HepG2 (cell line): ENCODE results near the gene MSMO1. TPM values are rescaled to one million over a fixed set of nuclear protein-coding genes. Genes with fewer than 3 reads are reported as not detected.

Experiments used
- ATAC-seq: fragments of 200-7000 bp; cut with Tn5 transposase; 3 replicates; pipeline ENCODE4 v1.9.1; 2020; ENCODE audit warnings: mild to moderate bottlenecking, moderate library complexity
- BruUV-seq: library from RNA; stranded (reverse); fragments of 400-500 nt; replicated peaks from 2 replicates; lab custom pipeline; 2021; lab: Mats Ljungman, UMichigan
- CTCF ChIA-PET: fragments of 300-600 bp; formaldehyde crosslinking; extraction: SDS; loops from one replicate; lab custom pipeline; 2021; ENCODE audit warnings: low total read pairs, inconsistent platforms, low intra/inter-chr PET ratio; lab: Yijun Ruan, JAX
- POLR2A ChIA-PET: fragments of 350-600 bp; sonication (Branson Sonifier 250); formaldehyde crosslinking; loops from one replicate; lab custom pipeline; 2020; ENCODE audit warnings: antibody characterized with exemption, inconsistent platforms; lab: Yijun Ruan, JAX
- DNase-seq: peaks from one replicate; pipeline ENCODE4 v3.0.0-alpha.2; 2015; ENCODE audit warnings: low spot score
- FAIRE-seq: peaks from 3 replicates; lab custom pipeline; 2011; peaks lifted over from hg19 to GRCh38; lab: Jason Lieb, UNC
- H2AFZ ChIP-seq: one replicate; pipeline ENCODE4 v1.6.1; 2011; ENCODE audit warnings: low read length, inconsistent platforms
- H3K27ac ChIP-seq: fragments of 300-600 bp; 3 replicates; pipeline ENCODE4 v1.8.0; 2011; ENCODE audit warnings: mixed run types, mild to moderate bottlenecking, mixed read lengths, low read length, inconsistent platforms; ENCODE audit not compliant: insufficient read depth; ENCODE audit errors: extremely low read length
- H3K27me3 ChIP-seq, 2 experiments: fragments of 200-600 bp in 1 of 2; 2 replicates in 1 of 2; 3 replicates in 1 of 2; pipeline versions ENCODE4 v1.6.0 to v1.8.0; 2011; ENCODE audit warnings: low read length in 2 of 2, mild to moderate bottlenecking in 2 of 2, moderate library complexity in 2 of 2, inconsistent platforms in 1 of 2; ENCODE audit not compliant: insufficient read depth in 2 of 2, control insufficient read depth in 1 of 2
- H3K36me3 ChIP-seq, 2 experiments: fragments of 200-600 bp in 1 of 2; replicated peaks in 1 of 2; 2 replicates in 1 of 2; 3 replicates in 1 of 2; pipeline versions ENCODE4 v1.5.1 to v1.8.0; 2011; ENCODE audit warnings: low read length in 2 of 2, inconsistent platforms in 1 of 2; ENCODE audit not compliant: insufficient read depth in 2 of 2, control insufficient read depth in 1 of 2
- H3K4me1 ChIP-seq: 2 replicates; pipeline ENCODE4 v1.5.1; 2012; ENCODE audit warnings: low read length, inconsistent platforms; ENCODE audit not compliant: insufficient read depth
- H3K4me2 ChIP-seq: 2 replicates; pipeline ENCODE4 v1.6.0; 2011; ENCODE audit warnings: low read depth, low read length, inconsistent platforms
- H3K4me3 ChIP-seq, 3 experiments: fragments of 200-600 bp in 1 of 3; sonication (generic), shearing (Covaris generic) in 1 of 3; replicated peaks in 1 of 3; 2 replicates each; pipeline ENCODE4 v1.5.1; 2011 to 2016; ENCODE audit warnings: low read length in 3 of 3, inconsistent platforms in 2 of 3, low read depth in 2 of 3, mild to moderate bottlenecking in 2 of 3, control low read depth in 1 of 3, mixed read lengths in 1 of 3; ENCODE audit not compliant: insufficient read depth in 1 of 3
- H3K79me2 ChIP-seq: one replicate; pipeline ENCODE4 v1.6.1; 2011; ENCODE audit warnings: low read length, inconsistent platforms; ENCODE audit not compliant: insufficient read depth
- H3K9ac ChIP-seq: 2 replicates; pipeline ENCODE4 v1.6.0; 2011; ENCODE audit warnings: mild to moderate bottlenecking, low read depth, low read length, inconsistent platforms; ENCODE audit not compliant: insufficient read depth
- H3K9me3 ChIP-seq: 2 replicates; pipeline ENCODE4 v1.5.1; 2012; ENCODE audit warnings: mild to moderate bottlenecking, low read length
- H4K20me1 ChIP-seq: 2 replicates; pipeline ENCODE4 v1.6.0; 2011; ENCODE audit warnings: inconsistent platforms, mild to moderate bottlenecking, low read length, moderate library complexity; ENCODE audit not compliant: insufficient read depth
- AKNA ChIP-seq: sonication (generic); formaldehyde crosslinking; IDR thresholded peaks from 2 replicates; pipeline ENCODE4 v1.4.0; 2020; ENCODE audit warnings: missing genetic modification reagents, borderline replicate concordance
- DNMT3B ChIP-seq: conservative IDR thresholded peaks from 2 replicates; pipeline ENCODE4 v1.6.1; 2016; ENCODE audit warnings: missing biosample characterization, control low read depth
- DPF2 ChIP-seq: sonication (generic); formaldehyde crosslinking; IDR thresholded peaks from 2 replicates; pipeline ENCODE4 v1.4.0; 2020; ENCODE audit warnings: mild to moderate bottlenecking, low read depth, missing genetic modification reagents, borderline replicate concordance
- GZF1 ChIP-seq: sonication (generic); formaldehyde crosslinking; IDR thresholded peaks from 2 replicates; pipeline ENCODE4 v1.5.1; 2020; ENCODE audit warnings: mild to moderate bottlenecking, missing genetic modification reagents
- HOXA9 ChIP-seq: sonication (generic); formaldehyde crosslinking; IDR thresholded peaks from 2 replicates; pipeline ENCODE4 v1.8.1; 2022; ENCODE audit warnings: missing genetic modification reagents, mild to moderate bottlenecking, moderate library complexity, borderline replicate concordance
- MLX ChIP-seq: IDR thresholded peaks from 2 replicates; pipeline ENCODE4 v1.6.1; 2016
- NCOA5 ChIP-seq: sonication (generic); formaldehyde crosslinking; IDR thresholded peaks from 2 replicates; pipeline ENCODE4 v1.4.0; 2020; ENCODE audit warnings: missing genetic modification reagents
- NFE2 ChIP-seq: sonication (generic); formaldehyde crosslinking; IDR thresholded peaks from 2 replicates; pipeline ENCODE4 v1.4.0; 2020; ENCODE audit warnings: missing genetic modification reagents
- SPEN ChIP-seq: sonication (generic); formaldehyde crosslinking; IDR thresholded peaks from 2 replicates; pipeline ENCODE4 v1.5.1; 2020; ENCODE audit warnings: low read depth, mild to moderate bottlenecking, missing genetic modification reagents
- SRSF9 ChIP-seq: fragments of 200-400 bp; formaldehyde crosslinking; IDR thresholded peaks from 2 replicates; pipeline ENCODE4 v1.6.1; 2018; ENCODE audit warnings: borderline replicate concordance, mild to moderate bottlenecking, low read depth, low read length; ENCODE audit not compliant: insufficient read depth, poor library complexity, severe bottlenecking
- SSRP1 ChIP-seq: IDR thresholded peaks from 2 replicates; pipeline ENCODE4 v1.6.1; 2016; ENCODE audit warnings: control low read depth
- STAT6 ChIP-seq: sonication (generic); formaldehyde crosslinking; IDR thresholded peaks from 2 replicates; pipeline ENCODE4 v1.4.0; 2020; ENCODE audit warnings: missing genetic modification reagents, mild to moderate bottlenecking, borderline replicate concordance
- THYN1 ChIP-seq: sonication (generic); formaldehyde crosslinking; IDR thresholded peaks from 2 replicates; pipeline ENCODE4 v1.8.1; 2023; ENCODE audit warnings: low read depth, mild to moderate bottlenecking, moderate library complexity, missing genetic modification reagents, borderline replicate concordance
- ZC3H13 ChIP-seq: sonication (generic); formaldehyde crosslinking; IDR thresholded peaks from 2 replicates; pipeline ENCODE4 v1.8.1; 2023; ENCODE audit warnings: mild to moderate bottlenecking, missing genetic modification reagents, moderate library complexity
- ZNF720 ChIP-seq: sonication (generic); formaldehyde crosslinking; IDR thresholded peaks from 2 replicates; pipeline ENCODE4 v1.4.0; 2020; ENCODE audit warnings: missing genetic modification reagents
- WGBS: methylation state at CpG from one replicate; pipeline ENCODE4 v1.1.6; 2017; ENCODE audit warnings: low lambda C conversion rate; 5-methylcytosine and 5-hydroxymethylcytosine counted together
- in situ Hi-C: cut with HindIII; loops from 2 replicates; pipeline ENCODE4 v1.10.0; 2017; ENCODE audit warnings: low pct_unique_long_range_greater_than_20kb; ENCODE audit not compliant: extremely low pct_ligation_motif_present
- intact Hi-C: fragments of 100-400 bp; cut with micrococcal nuclease; formaldehyde crosslinking; loops from one replicate; pipeline ENCODE4 v1.10.0; 2022; ENCODE audit not compliant: unreplicated experiment
- polyA plus RNA-seq, 8 experiments: library from polyadenylated mRNA; depleted of rRNA in 3 of 8; stranded (reverse) in 7 of 8; unstranded in 1 of 8; fragments of >200 nt; fragmentation: Illumina TruSeq in 4 of 8; extraction: Trizol in 4 of 8; gene quantifications; 2 replicates each; pipeline versions ENCODE4 v1.2.1 to v1.2.3, GENCODE V29; 2011 to 2016; ENCODE audit warnings: low read depth in 4 of 8, missing spikeins in 1 of 8, mixed read lengths in 1 of 8; ENCODE audit not compliant: insufficient read depth in 1 of 8
- total RNA-seq, 5 experiments: library from RNA; depleted of rRNA; stranded (reverse); fragments of >200 nt; fragmentation: Illumina TruSeq; extraction: Trizol; gene quantifications; 2 replicates each; pipeline ENCODE4 v1.2.3, GENCODE V29; 2016; ENCODE audit warnings: low read depth in 1 of 5

MSMO1 gene
- total and polyA plus RNA-seq, 2 of the 13 experiments (the other 11 are each of a cell fraction or from before 2014, with no cell fraction given) = 98.1 to 216 TPM

- H3K4me1 ChIP-seq = peaks cover 22% of the 10 kb centered on the region
- no peak overlapping the region for H3K27ac ChIP-seq
- no TSS peak for BruUV-seq
- no peaks in the 10 kb centered on the region for H3K36me3 ChIP-seq
- no peaks in the 10 kb centered on the region for H4K20me1 ChIP-seq
- CTCF ChIA-PET = interaction anchor here (1.5 to 2.9 kb wide), 2 partner anchors 27 to 113 kb away, joined by 3 to 19 read pairs; partner anchors contain the start of gene CPE
- in situ Hi-C loops (no loop called here), intact Hi-C loops (loop anchor here (1.0 to 10.0 kb wide), 2 partner anchors 113 to 743 kb away; no protein-coding TSS in a partner anchor)
- DNase-seq (peak; percentile 43), FAIRE-seq (peak; percentile 54), ATAC-seq (peak; percentile 49)
- no peaks in the 10 kb centered on the region for H3K9me3 ChIP-seq
- WGBS = 27% methylated on average over 4 of the region's 5 CpGs
- peak overlapping the region; percentile 67 for H3K4me2 ChIP-seq
- POLR2A ChIA-PET = interaction anchor here (0.6 to 2.2 kb wide), 6 partner anchors 13 to 258 kb away, joined by 3 to 9 read pairs (median 4); partner anchors contain the start of genes CPE and MSMO1
- H3K27me3 ChIP-seq = no peaks in the 10 kb centered on the region; a peak in 1 of 5 replicates
- H2AFZ ChIP-seq = peak overlapping the region; percentile 50
- peak overlapping the region in 2 of 3 experiments; percentile 9 to 51; a peak in 3 of 6 replicates for H3K4me3 ChIP-seq
- 0 out of 2 replicates have a peak overlapping the region, but pooled peaks have one; percentile 19 for H3K9ac ChIP-seq
- no peaks in the 10 kb centered on the region for H3K79me2 ChIP-seq
- no peak for TF ChIP-seq STAT6 (CRISPR knock-in tag)
- no peak for TF ChIP-seq ZNF720 (CRISPR knock-in tag)
- no peak for TF ChIP-seq DNMT3B (CRISPR knock-in tag)
- no peak for TF ChIP-seq HOXA9
- no peak for TF ChIP-seq NFE2
- no peak for TF ChIP-seq MLX
- no peak for TF ChIP-seq DPF2 (CRISPR knock-in tag)
- no peak for TF ChIP-seq GZF1
- TF ChIP-seq AKNA = no peak
- TF ChIP-seq ZC3H13 (CRISPR knock-in tag) = no peak
- TF ChIP-seq NCOA5 (CRISPR knock-in tag) = no peak
- TF ChIP-seq THYN1 (CRISPR knock-in tag) = no peak
- TF ChIP-seq SRSF9 = no peak
- TF ChIP-seq SPEN = no peak
- TF ChIP-seq SSRP1 (CRISPR knock-in tag) = no peak
Measured at GRCh38 chr4:165351359-165352130, 24.1 kb downstream of the MSMO1 start.
